GM12801 (cell line): ENCODE results near the gene COQ2.

Experiments used
- TF ChIP-seq, protein P1 (sequence below): IDR thresholded peaks from one replicate; pipeline ENCODE4 v1.5.1; 2011; ENCODE audit warnings: control low read depth; ENCODE audit not compliant: insufficient read length; ENCODE audit errors: extremely low read depth

Gene COQ2

DNA sequence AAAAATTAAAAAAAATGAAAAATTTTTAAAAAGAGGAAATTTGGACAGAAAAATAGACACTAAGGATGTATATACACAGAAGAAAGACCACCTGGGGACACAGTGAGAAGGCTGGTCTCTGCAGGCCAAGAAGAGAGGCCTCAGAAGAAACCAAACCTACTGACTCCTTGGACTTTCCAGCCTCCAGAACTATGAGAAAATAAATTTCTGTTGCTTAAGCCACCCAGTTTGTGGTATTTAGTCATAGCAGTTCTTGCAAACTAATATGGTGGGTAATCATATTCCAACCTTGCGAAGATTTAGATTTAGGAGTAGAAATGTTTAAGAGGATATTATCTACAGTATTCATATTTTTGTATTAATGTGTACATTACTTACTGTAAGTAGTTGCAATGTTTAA, 56.4 kb downstream of the COQ2 start:
- TF ChIP-seq, protein P1, sequence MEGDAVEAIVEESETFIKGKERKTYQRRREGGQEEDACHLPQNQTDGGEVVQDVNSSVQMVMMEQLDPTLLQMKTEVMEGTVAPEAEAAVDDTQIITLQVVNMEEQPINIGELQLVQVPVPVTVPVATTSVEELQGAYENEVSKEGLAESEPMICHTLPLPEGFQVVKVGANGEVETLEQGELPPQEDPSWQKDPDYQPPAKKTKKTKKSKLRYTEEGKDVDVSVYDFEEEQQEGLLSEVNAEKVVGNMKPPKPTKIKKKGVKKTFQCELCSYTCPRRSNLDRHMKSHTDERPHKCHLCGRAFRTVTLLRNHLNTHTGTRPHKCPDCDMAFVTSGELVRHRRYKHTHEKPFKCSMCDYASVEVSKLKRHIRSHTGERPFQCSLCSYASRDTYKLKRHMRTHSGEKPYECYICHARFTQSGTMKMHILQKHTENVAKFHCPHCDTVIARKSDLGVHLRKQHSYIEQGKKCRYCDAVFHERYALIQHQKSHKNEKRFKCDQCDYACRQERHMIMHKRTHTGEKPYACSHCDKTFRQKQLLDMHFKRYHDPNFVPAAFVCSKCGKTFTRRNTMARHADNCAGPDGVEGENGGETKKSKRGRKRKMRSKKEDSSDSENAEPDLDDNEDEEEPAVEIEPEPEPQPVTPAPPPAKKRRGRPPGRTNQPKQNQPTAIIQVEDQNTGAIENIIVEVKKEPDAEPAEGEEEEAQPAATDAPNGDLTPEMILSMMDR = no peak

DNA sequence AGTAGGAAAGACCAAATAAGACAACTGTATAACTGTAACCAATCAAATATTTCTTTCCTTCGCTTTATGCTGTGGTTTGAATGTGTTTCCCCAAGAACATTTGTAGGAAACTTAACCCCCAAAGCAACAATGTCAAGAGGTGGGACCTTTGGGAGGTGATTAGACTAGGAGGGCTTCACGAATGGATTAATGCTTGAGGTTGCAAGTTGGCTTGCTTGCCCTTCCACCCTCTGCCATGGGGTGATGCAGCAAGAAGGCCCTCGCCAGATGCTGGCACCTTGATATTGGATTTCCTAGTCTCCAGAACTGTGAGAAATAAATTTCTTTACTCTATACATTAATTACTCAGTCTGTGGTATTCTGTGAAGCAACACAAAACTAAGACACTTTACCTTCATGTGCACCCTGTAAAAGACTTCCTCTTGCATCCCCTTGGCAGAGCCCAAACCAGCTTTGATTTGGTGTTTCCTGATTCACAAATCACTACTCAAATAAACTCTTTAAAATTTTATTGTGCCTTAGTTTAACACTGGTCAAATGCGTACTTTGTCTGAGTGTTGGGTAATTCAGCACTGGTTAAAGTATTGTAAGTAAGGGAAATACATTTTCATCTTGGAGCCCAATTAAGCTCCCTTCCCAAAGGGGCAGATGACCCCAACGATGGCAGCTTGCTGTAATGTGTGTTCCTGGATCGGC, 59.9 kb downstream of the COQ2 start:
- TF ChIP-seq, protein P1 = no peak

DNA sequence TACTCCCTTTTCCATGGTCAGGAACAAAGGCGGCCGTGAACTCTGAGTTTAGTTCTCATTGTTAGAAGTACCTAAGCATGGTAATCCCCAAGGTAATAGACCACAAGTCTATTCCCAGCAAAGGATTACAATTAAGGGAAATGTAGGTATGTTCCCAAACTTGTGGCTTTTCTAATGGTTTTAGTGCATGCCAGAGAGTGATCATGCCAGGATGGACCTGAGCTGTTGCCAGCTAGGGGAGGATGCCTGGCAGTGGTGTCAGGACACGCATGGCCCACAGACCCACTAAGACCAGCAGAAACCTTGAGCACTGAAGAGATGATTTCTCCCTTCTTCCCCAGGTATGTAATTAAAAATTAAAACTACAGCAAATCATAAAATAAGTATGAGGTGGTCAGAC, 60.8 kb downstream of the COQ2 start:
- TF ChIP-seq, protein P1 = no peak

DNA sequence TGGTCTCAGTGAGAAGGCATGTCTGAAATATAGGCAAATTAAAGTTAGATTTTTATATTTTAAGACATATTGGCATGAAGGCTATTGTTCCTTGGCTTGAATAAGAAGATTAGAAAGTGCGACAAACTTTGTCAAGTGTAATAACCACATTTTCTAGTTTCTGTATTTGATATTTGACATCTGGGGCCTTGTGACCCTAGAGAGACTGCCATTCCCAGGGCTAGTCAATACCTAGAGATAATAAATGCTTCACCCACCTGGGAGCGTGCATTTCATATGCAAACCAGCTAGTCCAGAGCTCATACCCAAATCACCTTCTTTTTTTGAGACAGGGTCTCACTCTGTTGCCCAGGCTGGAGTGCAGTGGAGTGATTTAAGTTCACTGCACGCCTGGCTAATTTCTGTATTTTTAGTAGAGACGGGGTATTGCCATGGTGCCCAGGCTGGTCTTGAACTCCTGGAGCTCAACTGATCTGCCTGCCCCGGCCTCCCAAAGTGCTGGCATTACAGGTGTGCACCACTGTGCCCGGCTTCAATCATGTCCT, 62.6 kb downstream of the COQ2 start:
- TF ChIP-seq, protein P1 = no peak

DNA sequence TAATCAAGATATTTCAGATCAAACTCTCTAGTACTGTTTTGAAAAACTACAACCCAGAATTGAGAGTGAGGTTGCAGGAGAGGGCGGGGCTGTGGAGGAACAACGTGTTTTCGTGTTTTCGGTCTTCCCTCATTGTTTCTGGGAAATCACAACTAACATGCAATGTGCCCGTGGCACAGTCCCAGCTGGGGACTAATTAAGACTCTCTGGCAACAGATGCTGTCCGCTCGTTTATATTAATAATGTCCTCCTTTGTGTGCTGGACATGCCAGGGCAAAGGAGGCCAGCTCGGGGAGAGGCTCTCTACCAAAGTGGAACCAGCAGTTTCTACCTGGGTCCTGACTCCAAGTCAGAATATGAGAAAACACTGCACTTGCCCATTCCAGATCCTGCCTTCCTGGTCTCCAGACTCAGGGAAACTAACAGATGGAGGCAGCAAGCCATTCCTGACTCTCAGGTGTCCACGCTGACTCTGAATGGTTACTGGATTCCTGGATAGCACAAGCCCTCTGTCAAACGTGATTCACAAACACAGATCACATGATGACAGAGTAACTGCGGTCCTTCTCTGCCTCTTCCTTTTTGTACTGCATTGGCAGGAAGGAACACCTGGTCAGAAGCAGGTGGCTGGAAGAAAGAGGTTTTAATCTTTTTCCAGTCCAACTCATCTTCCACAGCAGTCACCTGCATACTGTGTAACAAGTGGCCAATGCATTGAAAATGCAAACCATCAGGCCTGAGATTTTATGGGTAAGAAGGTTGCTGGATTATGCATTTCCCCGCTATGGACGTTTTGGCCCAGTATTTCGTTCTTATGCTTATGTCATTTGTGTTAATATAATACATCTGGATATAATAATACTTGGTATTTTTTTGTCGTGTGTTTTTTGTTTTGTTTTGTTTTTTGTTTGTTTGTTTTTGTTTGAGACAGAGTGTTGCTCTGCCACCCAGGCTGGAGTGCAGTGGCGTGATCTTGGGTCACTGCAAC, 65.0 kb downstream of the COQ2 start:
- TF ChIP-seq, protein P1 = no peak

DNA sequence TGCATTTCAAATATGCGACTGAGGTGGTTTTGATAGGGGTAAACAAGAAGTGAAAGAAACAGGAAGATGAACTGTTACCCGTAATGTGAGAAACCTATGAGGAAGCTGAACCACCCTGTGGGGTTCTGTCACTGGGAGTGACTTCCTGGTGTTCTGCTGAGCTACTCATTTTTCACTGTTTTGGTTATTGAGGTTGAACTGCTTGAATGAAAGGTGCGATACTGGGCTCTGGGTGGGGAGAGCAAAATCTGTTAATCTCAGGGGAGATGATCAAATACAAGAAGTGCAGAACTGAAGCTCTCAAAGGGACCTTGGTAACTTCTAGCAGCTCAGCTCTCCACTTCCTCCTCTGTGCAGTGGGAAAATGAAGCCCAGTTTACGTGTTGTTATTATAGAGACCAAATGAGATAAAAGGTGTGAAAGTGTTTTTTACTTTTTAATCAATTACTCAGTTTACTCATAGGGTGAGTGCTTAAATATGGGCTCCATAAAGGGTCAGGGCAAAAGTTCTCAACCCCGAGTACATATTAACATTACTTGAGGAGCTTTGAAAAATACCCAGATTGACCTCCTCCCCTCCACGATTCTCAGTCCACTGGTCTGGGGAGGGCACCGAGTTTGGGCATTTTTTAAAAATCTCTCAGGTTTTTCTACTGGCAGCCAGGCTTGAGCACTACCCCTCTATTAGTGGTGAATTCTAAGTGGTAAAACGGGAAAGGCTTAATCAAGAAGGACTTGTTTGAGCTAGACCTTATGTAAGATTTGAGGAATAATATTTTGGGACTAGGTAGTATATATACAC, 66.7 kb downstream of the COQ2 start:
- TF ChIP-seq, protein P1 = no peak
